Measurements from ENCODE around the gene NUDT16L1.

GRCh38 chr16:4685292-4685691 lies 8.1 kb upstream of the NUDT16L1 start:
- TF ChIP-seq CTCF (conservative IDR thresholded peaks at IDR 0.05 in 1 of 2, IDR thresholded peaks at IDR 0.05 in 1 of 2; ENCODE audit: low read depth in 1 of 2, low read length in 2 of 2), result no peak
- TF ChIP-seq EZH2 (IDR thresholded peaks at IDR 0.05; ENCODE audit: low read length, missing control alignments), result no peak

Data from fibroblast of lung (primary cell).